PC-9 (cell line): Measurements from ENCODE around the gene DUS3L.

ENCODE experiments used
- EZH2 ChIP-seq: fragments of 200-600 bp; sonication (generic); IDR thresholded peaks from 2 replicates; pipeline ENCODE4 v1.8.0; 2017; ENCODE audit warnings: antibody characterized with exemption, low read depth
- TF ChIP-seq, protein P1 (sequence below): fragments of 200-600 bp; sonication (generic); conservative IDR thresholded peaks from 2 replicates; pipeline ENCODE4 v1.6.1; 2017; ENCODE audit warnings: mixed run types, antibody characterized with exemption, mild to moderate bottlenecking, moderate library complexity

DNA sequence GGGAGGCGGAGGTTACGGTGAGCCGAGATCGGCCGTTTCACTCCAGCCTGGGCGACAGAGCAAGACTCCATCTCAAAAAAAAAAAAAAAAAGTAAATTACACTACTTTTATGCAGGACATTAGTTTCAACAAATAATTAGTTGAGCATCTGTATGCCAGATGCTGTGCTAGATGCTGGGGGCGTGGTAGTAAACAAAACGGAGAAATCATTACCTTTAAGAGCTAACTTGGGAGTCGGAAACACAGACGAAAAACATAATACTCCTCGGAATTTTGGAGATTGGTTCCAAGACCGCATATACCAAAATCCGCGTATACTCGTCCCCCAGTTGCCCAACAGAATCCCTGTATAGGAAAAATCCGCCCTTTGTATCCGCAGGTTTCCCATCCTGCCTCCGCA, 1.3 kb upstream of the DUS3L start:
- TF ChIP-seq, protein P1, sequence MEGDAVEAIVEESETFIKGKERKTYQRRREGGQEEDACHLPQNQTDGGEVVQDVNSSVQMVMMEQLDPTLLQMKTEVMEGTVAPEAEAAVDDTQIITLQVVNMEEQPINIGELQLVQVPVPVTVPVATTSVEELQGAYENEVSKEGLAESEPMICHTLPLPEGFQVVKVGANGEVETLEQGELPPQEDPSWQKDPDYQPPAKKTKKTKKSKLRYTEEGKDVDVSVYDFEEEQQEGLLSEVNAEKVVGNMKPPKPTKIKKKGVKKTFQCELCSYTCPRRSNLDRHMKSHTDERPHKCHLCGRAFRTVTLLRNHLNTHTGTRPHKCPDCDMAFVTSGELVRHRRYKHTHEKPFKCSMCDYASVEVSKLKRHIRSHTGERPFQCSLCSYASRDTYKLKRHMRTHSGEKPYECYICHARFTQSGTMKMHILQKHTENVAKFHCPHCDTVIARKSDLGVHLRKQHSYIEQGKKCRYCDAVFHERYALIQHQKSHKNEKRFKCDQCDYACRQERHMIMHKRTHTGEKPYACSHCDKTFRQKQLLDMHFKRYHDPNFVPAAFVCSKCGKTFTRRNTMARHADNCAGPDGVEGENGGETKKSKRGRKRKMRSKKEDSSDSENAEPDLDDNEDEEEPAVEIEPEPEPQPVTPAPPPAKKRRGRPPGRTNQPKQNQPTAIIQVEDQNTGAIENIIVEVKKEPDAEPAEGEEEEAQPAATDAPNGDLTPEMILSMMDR: no peak
- TF ChIP-seq EZH2: no peak
